Stimulated activated CD8-positive, alpha-beta memory T cell treated with anti-CD3 and anti-CD28 coated beads, Interleukin-4, amount 100 ng/mL, for 24 hours (primary cell): Measurements from ENCODE around the gene GFER.
A peak's percentile ranks its signal among the peaks of the same experiment; 100 is the strongest.
"Not testable (repeated sequence)": the region's sequence is repeated elsewhere in the genome, so short reads cannot be mapped to it uniquely, and the experiment has no call there.

ENCODE experiments used
- DNase-seq: peaks from one replicate; pipeline ENCODE4 v3.0.0-alpha.2; 2020; ENCODE audit warnings: low read depth

Gene GFER

DNA sequence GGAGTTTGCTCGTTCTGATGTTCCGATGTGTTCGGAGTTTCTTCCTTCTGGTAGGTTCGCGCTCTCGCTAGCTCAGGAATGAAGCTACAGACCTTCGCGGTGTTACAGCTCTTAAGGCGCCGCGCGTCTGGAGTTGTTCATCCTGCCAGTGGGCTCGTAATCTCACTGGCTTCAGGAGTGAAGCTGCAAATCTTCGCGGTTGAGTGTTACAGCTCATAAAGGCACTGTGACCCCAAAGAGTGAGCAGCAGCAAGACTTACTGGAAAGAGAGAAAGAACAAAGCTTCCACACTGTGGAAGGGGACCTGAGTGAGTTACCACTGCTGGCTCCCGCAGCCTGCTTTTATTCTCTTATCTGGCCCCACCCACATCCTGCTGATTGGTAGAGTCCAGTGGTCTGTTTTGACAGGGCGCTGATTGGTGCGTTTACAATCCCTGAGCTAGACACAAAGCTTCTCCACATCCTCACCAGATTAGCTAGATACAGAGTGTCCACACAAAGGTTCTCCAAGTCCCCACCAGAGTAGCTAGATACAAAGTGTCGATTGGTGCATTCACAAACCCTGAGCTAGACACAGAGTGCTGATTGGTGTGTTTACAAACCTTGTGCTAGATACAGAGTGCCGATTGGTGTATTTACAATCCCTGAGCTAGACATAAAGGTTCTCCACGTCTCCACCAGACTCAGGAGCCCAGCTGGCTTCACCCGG is 26.4 kb upstream of the GFER start:
- DNase-seq, result not testable (repeated sequence)

DNA sequence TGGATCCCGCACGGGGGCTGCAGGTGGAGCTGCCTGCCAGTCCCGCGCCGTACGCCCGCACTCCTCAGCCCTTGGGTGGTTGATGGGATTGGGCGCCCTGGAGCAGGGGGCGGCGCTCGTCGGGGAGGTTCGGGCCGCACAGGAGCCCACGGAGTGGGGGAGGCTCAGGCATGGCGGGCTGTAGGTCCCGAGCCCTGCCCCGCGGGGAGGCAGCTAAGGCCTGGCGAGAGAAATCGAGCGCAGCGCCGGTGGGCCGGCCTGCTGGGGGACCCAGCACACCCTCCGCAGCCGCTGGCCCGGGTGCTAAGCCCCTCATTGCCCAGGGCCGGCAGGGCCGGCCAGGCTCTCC is 25.9 kb upstream of the GFER start:
- not testable (repeated sequence) for DNase-seq

DNA sequence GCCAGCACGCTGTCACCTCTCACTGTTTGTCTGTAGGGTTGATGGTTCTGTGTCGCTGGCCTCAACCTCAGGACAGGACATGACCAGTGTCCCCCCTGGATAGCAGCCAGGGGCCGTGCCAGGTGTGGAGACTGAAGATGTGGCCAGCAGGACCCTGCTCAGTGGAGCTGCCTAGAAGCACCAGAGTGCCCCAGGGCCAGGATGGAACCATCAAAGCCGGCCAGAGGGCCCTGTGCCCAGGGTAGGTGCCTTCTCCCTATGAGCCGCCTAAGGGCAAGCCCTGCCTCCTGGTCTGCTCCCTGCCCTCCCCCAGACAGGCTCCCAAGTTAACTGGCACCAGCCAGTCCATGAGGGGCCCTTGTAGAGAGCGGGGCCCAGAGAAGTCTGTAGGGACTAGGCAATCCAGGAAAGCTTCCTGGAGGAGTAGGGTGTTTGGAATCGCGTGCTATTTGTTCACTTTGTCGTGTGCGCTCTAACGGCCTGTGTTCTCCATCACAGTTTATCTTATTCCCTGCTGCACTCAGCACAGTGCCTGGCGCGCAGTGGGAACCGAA is 25.2 kb upstream of the GFER start:
- DNase-seq, result no peak

DNA sequence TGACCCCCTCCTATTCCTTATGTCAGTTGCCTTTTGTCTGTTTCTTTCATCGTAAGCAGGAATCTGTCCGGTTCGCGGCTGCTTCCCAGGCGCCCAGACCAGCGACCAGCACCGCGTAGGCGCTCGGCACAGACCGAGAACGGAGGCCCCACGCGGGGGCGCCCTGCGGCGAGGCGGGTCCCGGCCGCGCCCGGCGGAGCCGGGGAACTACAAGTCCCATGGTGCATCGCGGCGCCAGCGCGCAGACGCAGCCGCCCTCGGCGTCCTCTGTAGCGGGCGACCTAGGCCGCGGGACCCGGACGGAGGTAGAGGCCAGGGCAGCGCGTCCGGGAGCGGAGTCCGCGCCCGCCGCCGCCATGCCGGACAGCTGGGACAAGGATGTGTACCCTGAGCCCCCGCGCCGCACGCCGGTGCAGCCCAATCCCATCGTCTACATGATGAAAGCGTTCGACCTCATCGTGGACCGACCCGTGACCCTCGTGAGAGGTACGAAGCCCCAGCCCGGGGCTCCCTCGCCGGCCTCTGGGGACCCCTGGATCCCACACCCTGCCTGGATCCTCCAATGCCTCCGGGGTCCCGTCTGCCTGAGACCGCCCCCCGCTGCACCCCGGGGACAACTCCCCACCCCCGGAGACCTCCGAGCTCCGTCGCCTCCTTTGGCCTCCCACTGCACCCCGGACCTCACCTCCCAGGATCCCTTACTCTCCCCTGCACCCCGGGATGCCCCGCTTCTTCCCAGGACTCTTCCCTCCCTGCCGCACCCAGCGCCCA is 24.5 kb upstream of the GFER start, which contains the start of gene NDUFB10:
TSS of gene NDUFB10 (plus strand) at position 270 of the 771 bp plus-strand sequence. CDS start at position 357, 87 bp downstream.
- peak; percentile 89 for DNase-seq

DNA sequence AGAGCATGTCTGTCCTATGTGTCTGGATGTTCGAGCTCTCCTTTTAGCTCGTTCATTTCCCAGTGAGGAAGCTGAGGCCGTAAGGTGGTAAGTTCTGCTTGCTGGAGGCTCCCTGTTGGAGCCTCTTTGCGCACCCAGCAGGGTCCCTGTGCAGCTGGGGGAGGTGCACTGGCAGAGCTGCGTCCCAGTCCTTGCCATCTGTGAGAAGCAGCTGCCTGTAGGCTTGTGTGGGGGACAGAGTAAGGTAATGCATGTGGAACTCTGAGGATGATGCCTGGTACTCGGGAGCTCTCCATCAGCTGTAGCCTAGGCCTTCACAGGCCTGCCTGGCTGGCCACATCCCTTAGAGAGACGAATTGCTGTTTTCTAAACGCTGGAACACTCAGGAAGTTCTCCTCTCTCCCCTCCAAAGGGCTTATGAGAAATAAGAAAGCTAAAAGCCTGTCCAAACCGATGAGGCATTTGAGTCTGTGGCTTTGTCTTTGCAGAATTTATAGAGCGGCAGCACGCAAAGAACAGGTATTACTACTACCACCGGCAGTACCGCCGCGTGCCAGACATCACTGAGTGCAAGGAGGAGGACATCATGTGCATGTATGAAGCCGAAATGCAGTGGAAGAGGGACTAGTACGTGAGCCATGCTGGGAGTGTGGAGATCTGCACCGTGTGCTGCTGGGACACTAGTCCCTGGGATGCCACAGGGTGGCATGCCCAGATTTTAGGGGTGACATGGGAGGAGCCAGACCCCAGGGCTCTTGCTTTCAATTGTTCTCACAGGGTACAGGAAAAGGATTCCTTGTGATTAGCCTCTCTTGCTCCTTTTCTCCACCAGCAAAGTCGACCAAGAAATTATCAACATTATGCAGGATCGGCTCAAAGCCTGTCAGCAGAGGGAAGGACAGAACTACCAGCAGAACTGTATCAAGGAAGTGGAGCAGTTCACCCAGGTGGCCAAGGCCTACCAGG is 23.0 kb upstream of the GFER start:
- DNase-seq, result no peak

DNA sequence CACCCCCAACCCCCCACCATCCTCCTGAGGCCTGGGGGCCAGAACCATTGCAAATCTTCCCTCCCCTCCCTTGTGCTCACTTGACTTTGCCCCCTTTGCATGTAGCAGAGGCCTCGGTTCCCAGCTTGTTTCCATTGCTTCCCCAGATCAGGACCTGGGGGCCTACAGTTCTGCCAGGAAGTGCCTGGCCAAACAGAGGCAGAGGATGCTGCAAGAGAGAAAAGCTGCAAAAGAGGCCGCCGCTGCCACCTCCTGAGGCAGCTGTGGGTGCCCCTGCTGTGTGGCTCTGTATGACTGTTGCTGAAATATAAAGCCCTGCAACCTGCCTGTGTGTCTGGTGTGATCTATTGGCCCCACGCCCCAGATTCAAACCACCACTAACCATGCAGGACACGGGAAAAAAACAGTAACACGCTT is 22.3 kb upstream of the GFER start:
- DNase-seq, result no peak

DNA sequence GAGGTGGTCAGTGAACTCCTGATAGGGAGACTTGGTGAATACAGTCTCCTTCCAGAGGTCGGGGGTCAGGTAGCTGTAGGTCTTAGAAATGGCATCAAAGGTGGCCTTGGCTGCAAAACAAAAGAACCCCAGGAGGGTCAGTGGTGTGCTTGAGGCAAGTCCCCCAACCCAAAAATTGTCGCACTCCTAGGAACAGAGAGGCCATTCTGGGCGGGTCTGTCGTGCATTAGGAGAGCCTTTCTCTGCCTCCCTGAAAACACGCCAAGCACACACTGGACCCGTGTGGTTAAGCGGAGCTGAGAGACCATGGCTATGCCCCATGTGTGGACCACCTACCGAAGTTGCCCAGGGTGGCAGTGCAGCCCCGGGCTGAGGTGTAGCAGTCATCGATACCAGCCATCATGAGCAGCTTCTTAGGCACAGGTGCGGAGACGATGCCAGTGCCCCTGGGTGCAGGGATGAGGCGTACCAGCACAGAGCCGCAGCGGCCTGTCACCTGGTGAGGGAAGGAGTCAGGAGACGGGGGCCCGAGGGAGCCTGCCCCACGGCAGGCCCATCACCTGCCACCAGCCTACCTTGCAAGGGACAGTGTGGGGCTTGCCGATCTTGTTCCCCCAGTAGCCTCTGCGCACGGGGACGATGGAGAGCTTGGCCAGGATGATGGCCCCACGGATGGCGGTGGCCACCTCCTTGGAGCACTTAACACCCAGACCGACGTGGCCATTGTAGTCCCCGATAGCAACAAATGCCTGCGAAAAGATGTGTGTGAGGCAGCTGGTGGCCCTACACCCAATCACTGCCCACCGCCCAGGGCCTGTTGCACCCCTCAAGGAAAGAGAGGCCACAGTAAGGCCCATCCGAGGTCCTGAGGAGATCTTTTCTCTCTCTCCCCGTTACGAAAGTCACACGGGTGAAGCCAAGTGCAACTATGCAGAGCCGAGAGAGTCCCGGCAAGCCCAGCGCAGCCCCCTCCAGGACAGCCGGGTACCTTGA is 21.5 kb upstream of the GFER start:
- not testable (repeated sequence) for DNase-seq

DNA sequence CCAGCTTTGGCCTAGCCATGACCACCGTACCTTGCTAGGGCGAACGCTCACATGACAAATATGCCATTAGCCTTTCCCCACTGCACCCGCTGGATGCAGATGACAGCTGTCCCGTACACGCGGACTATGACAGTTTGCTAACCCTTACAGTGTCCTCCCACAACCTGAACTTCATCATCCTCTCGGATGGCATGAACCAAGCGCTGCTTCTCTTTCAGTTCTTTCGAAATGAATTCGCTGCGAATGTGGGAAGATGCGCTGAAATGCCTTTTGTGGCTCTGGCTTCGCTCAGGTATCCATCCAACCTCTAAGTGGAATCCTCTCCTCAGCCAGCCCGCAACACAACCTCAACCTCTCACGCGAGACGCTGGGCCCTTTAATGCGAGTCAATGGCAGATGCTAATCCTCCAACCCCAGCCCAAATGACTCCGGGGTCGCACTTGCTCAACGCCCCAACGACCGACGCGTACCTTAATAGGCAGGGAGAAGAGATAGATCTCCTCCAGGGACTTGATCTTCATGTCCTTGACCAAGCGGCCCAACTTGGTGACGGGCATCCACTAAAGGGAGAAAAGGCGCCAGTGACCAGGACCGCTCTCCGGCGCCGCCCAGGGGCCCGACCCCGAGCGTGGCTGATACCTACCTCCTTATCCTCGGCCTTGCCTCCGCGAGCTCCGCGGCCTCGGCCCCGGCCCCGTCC is 20.0 kb upstream of the GFER start:
- no peak for DNase-seq

DNA sequence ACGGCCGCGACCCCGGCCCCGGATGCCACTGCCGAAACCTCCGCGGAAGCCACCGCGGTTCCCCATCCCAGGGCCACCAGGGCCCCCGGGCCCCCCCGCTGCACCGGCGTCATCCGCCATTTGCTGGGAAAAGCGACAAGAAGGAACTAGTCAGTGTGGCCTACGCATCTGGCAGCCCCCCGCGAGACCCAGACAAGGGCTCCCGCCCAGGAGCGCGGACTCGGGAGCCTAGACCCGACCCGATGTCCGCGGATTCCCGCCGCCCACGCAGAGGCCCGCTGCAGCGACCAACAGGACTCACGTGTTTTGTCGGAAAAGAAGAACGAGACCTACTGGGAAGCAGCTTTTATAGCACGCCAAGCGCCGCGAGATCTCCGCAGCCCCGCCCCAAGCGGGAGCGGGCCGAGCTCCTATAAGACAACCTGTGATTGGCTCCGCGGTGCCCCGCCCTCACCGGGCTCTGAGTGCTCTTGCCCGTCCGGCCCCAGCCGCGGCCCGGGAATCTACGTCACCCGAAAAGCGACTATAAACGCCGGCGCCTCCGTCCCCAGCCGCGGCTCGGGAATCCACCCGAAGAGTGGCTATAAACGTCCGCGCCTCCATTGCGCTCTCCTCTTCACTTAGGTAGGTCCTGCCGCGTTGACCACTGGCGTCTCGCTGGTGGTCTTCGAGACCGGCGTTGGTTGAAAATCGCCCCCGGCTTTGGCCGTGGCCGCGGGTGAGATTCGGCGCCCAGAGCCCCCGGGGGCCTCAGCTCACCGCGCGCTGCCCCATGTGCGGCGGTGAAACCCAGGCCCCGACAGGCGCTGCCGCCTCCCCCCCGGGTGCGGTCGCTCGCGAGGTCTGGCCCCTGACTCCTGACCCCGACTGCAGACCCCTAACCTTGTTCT is 19.2 kb upstream of the GFER start, which contains the start of gene RPS2:
TSS of gene RPS2 (minus strand) at position 321 of the 890 bp plus-strand sequence. CDS start at position 120, 201 bp downstream.
- peak; percentile 96 for DNase-seq

DNA sequence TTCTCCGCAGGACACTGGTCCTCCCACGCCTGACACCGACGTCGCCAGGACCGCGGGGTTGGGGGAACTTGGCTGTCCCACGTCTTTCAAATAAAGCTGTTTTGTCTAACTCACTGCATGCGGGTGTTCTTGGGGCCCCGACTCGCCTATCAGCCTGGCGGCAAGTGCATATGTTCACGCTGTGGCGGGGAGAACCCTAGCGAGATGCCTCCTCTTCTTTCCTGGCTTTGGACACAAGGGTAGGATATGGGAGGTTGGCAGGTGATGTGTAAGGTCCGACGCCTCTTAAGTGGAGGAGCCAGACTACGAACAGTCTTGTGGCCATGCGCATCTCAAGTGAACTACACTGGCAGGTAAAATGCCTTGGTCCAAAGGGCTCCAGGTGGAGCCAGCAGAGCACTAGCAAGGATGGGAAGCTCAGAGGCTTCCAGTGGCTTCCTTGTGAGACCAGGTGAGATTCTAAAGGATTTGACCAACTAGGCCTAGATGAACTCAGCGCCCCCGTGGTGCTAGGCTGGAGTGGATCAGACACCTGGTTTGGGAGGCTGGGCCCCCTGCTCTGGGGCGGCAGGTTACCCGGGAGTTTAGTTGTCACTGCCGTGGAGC is 18.5 kb upstream of the GFER start:
- DNase-seq, result no peak

DNA sequence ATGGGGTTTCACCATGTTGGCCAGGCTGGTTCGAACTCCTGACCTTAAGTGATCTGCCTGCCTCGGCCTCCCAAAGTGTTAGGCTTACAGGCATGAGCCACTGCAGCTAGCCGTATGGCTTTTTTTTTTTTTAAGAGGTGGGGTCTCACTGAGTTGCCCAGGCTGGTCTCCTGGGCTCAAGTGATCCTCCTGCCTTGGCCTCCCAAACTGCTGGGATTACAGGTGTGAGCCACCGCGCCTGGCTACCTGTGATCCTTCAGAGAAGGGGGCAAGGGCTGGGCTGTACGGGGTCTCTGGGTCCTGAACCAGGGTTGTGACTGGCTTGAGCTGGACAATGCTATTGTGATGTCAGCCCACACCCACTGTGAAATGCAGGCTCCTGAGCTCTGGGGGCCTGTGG is 17.5 kb upstream of the GFER start, which contains the start of gene RNF151:
TSS of gene RNF151 (plus strand) at position 397 of the 400 bp plus-strand sequence. CDS start 26 bp downstream, outside the sequence.
- DNase-seq, result no peak

DNA sequence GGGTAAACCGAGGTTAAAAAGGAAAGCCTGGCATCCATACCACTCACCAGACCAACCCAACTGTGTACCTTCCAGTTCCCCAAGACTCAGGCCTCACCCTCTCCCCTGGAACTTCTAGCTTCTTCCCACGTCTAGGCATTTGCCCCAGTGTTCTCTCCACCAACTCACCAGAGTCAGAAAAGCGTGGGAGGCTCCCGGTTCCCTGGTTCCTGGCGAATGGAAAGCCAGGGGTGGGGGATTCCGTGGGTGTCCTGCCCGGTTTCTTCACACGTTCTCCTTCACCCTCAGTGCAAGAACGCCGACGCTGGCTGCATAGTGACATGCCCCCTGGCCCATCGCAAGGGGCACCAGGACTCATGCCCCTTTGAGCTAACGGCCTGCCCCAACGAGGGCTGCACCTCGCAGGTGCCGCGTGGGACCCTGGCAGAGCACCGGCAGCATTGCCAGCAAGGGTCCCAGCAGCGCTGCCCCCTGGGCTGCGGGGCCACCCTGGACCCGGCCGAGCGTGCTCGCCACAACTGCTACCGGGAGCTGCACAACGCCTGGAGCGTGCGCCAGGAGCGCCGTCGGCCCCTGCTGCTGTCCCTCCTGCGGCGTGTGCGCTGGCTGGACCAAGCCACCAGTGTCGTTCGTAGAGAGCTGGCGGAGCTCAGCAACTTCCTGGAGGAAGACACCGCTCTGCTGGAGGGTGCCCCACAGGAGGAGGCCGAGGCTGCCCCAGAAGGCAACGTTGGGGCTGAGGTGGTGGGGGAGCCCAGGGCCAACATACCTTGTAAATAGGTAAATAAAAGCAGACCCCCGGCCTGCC is 15.6 kb upstream of the GFER start:
- DNase-seq, result no peak

DNA sequence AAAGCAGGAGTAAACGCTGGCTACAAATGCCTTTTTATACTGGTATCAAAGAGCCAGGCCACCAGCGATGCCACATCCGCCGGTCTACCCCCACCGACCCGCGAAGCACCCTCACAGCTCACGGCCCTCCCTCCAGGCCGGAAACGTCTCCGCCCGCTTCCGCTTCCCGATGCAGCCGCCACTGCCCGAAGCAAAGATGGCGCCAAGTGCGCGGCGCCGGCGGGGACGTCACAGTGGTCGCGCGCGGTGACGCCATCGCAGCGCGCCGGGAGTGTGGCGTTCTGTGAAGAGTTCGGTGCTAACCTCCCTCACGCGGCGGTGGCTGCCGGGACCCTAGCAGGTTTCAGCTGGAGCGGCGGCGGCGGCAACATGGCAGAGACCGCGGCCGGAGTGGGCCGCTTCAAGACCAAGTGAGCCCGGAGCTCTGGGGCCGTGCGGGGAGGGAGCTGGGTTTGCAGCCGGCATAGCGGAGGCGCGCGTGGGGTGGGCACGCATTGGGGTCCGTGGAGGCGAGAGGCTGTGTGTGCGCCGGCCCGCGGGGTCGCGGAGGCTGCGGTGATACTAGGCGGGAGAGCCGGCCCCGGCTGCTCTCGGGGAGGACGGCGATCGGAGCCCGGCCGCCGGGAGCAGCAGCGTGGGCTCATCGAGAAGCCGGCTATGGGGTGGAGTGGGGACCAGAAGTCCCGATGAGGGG is 12.1 kb upstream of the GFER start, which contains the start of gene TBL3:
TSS of gene TBL3 (plus strand) at position 258 of the 694 bp plus-strand sequence. CDS start at position 370, 112 bp downstream.
- DNase-seq, result peak; percentile 96

DNA sequence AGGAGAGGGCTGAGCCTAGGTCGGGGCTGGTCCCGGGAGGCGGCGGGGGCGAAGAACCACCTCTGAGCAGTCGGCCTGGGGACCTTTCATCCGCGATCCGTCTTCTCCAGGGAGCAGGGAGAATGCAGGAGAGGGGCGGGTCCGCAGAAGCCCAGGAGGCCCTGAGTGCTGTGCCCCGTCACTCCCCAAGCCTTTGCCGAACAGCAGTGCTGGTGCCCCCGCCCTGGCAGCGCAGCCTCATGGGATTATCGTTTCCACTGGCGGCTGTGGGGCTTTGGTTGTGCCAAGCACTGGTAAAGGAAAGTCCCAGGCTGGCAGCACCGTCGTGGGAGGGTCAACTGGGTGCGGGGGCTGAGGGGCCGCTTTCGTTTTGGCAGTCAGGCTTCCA is 11.5 kb upstream of the GFER start:
- no peak for DNase-seq

DNA sequence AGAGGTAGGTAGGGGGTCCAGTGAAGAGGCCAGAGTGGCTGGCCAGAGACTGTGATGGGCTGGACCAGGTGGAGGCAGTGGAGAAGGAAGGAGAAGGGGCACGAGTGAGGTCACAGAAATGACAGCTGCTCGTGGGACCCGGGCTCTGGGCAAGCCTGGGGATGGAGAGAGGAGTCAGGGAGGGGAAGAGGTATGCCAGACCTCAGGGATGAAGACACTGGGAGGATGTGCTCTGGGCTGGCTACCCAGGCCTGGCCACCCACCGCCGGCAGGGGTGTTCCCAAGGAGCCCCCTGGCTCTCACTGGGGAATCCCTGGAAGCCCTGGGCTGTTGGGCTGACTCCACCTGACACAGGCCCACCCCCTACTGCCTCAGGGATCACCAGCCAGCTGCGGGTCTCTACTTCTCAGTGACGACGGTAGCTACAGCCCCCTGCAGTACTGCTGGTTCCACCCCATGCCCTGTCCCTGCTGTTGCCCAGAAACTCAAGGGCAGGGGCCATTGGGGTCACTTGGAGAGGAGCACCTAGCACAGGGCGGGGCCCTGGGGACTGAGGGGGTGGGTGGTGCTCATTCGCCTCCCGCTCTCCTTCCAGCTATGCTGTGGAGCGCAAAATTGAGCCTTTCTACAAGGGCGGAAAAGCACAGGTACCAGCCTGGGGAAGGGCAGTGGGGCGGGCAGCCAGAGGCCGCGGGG is 10.4 kb upstream of the GFER start:
- no peak for DNase-seq
